ENCODE results near the gene OR56B4.

OR56B4 gene

GRCh38 chr11:6152126-6152525, 44.6 kb downstream of the OR56B4 start:
- no peak for DNase-seq

GRCh38 chr11:6156628-6157359, 49.3 kb downstream of the OR56B4 start:
- DNase-seq = no peak

Data from activated CD8-positive, alpha-beta memory T cell treated with anti-CD3 and anti-CD28 coated beads, Interleukin-2, amount 50 U/mL, for 4 hours (primary cell).